ENCODE results near the gene SNX18.

DNA sequence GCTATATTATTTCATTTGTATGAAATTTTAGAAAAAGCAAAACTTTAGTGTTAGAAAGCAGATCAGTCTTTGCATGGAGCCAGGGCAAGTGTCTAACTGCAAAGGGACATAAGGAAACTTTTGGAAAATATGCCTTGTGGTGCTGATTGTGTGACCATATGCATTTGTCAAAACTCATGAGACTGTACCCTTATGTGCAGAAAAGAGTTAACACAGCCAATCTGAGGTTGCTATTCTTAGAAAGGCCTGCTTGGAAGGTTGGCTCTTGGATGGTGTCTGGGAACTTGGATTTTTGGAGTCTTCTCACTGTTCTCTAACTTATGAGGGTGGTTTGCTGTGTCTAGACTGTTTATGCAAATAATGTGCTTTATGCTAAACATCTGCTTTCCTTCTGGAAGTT, 76.6 kb downstream of the SNX18 start:
- TF ChIP-seq EP300 (IDR thresholded peaks at IDR 0.05; ENCODE audit: borderline replicate concordance in 1 of 2, low read depth in 1 of 2, low read length in 1 of 2) (no peak), RXRA (IDR thresholded peaks at IDR 0.05; ENCODE audit: borderline replicate concordance, low read depth) (no peak), FOSL2 (IDR thresholded peaks at IDR 0.05; ENCODE audit: borderline replicate concordance, low read depth) (no peak), YY1 (IDR thresholded peaks at IDR 0.05; ENCODE audit: low read depth) (no peak), NRF1 (IDR thresholded peaks at IDR 0.05; ENCODE audit: low read depth, low read length) (no peak), FOXJ3 (CRISPR knock-in tag; IDR thresholded peaks at IDR 0.05) (no peak), RFX5 (IDR thresholded peaks at IDR 0.05; ENCODE audit: low read length) (no peak)
- TF ChIP-seq, protein P1, sequence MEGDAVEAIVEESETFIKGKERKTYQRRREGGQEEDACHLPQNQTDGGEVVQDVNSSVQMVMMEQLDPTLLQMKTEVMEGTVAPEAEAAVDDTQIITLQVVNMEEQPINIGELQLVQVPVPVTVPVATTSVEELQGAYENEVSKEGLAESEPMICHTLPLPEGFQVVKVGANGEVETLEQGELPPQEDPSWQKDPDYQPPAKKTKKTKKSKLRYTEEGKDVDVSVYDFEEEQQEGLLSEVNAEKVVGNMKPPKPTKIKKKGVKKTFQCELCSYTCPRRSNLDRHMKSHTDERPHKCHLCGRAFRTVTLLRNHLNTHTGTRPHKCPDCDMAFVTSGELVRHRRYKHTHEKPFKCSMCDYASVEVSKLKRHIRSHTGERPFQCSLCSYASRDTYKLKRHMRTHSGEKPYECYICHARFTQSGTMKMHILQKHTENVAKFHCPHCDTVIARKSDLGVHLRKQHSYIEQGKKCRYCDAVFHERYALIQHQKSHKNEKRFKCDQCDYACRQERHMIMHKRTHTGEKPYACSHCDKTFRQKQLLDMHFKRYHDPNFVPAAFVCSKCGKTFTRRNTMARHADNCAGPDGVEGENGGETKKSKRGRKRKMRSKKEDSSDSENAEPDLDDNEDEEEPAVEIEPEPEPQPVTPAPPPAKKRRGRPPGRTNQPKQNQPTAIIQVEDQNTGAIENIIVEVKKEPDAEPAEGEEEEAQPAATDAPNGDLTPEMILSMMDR (IDR thresholded peaks at IDR 0.05), result no peak
- TF ChIP-seq, protein P2, sequence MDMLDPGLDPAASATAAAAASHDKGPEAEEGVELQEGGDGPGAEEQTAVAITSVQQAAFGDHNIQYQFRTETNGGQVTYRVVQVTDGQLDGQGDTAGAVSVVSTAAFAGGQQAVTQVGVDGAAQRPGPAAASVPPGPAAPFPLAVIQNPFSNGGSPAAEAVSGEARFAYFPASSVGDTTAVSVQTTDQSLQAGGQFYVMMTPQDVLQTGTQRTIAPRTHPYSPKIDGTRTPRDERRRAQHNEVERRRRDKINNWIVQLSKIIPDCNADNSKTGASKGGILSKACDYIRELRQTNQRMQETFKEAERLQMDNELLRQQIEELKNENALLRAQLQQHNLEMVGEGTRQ (IDR thresholded peaks at IDR 0.05; ENCODE audit: borderline replicate concordance, low read depth, low read length), result no peak
- TF ChIP-seq, protein P3, sequence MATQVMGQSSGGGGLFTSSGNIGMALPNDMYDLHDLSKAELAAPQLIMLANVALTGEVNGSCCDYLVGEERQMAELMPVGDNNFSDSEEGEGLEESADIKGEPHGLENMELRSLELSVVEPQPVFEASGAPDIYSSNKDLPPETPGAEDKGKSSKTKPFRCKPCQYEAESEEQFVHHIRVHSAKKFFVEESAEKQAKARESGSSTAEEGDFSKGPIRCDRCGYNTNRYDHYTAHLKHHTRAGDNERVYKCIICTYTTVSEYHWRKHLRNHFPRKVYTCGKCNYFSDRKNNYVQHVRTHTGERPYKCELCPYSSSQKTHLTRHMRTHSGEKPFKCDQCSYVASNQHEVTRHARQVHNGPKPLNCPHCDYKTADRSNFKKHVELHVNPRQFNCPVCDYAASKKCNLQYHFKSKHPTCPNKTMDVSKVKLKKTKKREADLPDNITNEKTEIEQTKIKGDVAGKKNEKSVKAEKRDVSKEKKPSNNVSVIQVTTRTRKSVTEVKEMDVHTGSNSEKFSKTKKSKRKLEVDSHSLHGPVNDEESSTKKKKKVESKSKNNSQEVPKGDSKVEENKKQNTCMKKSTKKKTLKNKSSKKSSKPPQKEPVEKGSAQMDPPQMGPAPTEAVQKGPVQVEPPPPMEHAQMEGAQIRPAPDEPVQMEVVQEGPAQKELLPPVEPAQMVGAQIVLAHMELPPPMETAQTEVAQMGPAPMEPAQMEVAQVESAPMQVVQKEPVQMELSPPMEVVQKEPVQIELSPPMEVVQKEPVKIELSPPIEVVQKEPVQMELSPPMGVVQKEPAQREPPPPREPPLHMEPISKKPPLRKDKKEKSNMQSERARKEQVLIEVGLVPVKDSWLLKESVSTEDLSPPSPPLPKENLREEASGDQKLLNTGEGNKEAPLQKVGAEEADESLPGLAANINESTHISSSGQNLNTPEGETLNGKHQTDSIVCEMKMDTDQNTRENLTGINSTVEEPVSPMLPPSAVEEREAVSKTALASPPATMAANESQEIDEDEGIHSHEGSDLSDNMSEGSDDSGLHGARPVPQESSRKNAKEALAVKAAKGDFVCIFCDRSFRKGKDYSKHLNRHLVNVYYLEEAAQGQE (IDR thresholded peaks at IDR 0.05; ENCODE audit: low read depth, low read length), result no peak
